Mesodermal cell (in vitro differentiated cells): Measurements from ENCODE around the gene CDKN2B-AS1.
"Not testable (repeated sequence)": the region's sequence is repeated elsewhere in the genome, so short reads cannot be mapped to it uniquely, and the experiment has no call there.

Source experiments
- H3K27ac ChIP-seq: 2 replicates; pipeline ENCODE4 v1.7.0; 2013; ENCODE audit warnings: mild to moderate bottlenecking, low read depth, low read length, moderate library complexity; ENCODE audit not compliant: severe bottlenecking
- H3K36me3 ChIP-seq: 2 replicates; pipeline ENCODE4 v1.7.1; 2013; ENCODE audit warnings: mild to moderate bottlenecking, low read length, moderate library complexity; ENCODE audit not compliant: control insufficient read depth, insufficient read depth
- H3K4me1 ChIP-seq: one replicate; pipeline ENCODE4 v1.7.1; 2013; ENCODE audit warnings: mild to moderate bottlenecking, low read length; ENCODE audit not compliant: insufficient read depth, control insufficient read depth, poor library complexity, severe bottlenecking
- H3K4me3 ChIP-seq: 2 replicates; pipeline ENCODE4 v1.7.0; 2013; ENCODE audit warnings: low read length, control low read depth, mild to moderate bottlenecking; ENCODE audit not compliant: insufficient read depth, poor library complexity, severe bottlenecking; ENCODE audit errors: extremely low read depth
- H3K9me3 ChIP-seq: 2 replicates; pipeline ENCODE4 v1.7.1; 2013; ENCODE audit warnings: mild to moderate bottlenecking, low read length, moderate library complexity; ENCODE audit not compliant: control insufficient read depth
- WGBS, 2 experiments: methylation state at CpG; one replicate each; pipeline ENCODE4 v1.1.5; 2013; ENCODE audit warnings: missing lambda C conversion rate in 2 of 2; ENCODE audit not compliant: insufficient coverage in 2 of 2; 5-methylcytosine and 5-hydroxymethylcytosine counted together

The CDKN2B-AS1 gene

GRCh38 chr9:22046243-22046885 is 51.8 kb downstream of the CDKN2B-AS1 start:
- peaks cover 19% of the 10 kb centered on the region for H3K4me1 ChIP-seq
- 80 to 83% methylated on average over 1 of the region's 1 CpG for WGBS, 2 experiments
- H3K4me3 ChIP-seq = no peak overlapping the region
- H3K36me3 ChIP-seq = no peaks in the 10 kb centered on the region
- H3K9me3 ChIP-seq = no peaks in the 10 kb centered on the region
- no peak overlapping the region for H3K27ac ChIP-seq

GRCh38 chr9:22047596-22047995 is 53.0 kb downstream of the CDKN2B-AS1 start:
- no peak overlapping the region for H3K27ac ChIP-seq
- no peaks in the 10 kb centered on the region for H3K9me3 ChIP-seq
- no peaks in the 10 kb centered on the region for H3K36me3 ChIP-seq
- WGBS, 2 experiments = 87 to 100% methylated on average over 2 of the region's 2 CpGs
- peaks cover 29% of the 10 kb centered on the region for H3K4me1 ChIP-seq
- no peak overlapping the region for H3K4me3 ChIP-seq

GRCh38 chr9:22049411-22049810 is 54.8 kb downstream of the CDKN2B-AS1 start:
- Histone ChIP-seq H3K36me3 (no peaks in the 10 kb centered on the region), H3K4me3 (no peak overlapping the region), H3K4me1 (peaks cover 36% of the 10 kb centered on the region), H3K9me3 (no peaks in the 10 kb centered on the region), H3K27ac (no peak overlapping the region)
- WGBS, 2 experiments = 100% methylated on average over 1 of the region's 1 CpG

- Histone ChIP-seq H3K27ac (no peak overlapping the region), H3K4me3 (no peak overlapping the region), H3K9me3 (no peaks in the 10 kb centered on the region), H3K4me1 (peaks cover 31% of the 10 kb centered on the region), H3K36me3 (no peaks in the 10 kb centered on the region)
- 89 to 100% methylated on average over 2 to 3 of the region's 4 CpGs for WGBS, 2 experiments
Observed at GRCh38 chr9:22050924-22051323, 56.3 kb downstream of the CDKN2B-AS1 start.

GRCh38 chr9:22052376-22052945 is 57.9 kb downstream of the CDKN2B-AS1 start:
- Histone ChIP-seq H3K4me3 (no peak overlapping the region), H3K36me3 (no peaks in the 10 kb centered on the region), H3K9me3 (no peaks in the 10 kb centered on the region), H3K4me1 (peaks cover 31% of the 10 kb centered on the region), H3K27ac (peak overlapping the region; percentile 33)
- WGBS, 2 experiments = 77 to 83% methylated on average over 3 to 4 of the region's 4 CpGs

- WGBS, 2 experiments = 38% methylated on average over 1 of the region's 2 CpGs; no CpG with 5 or more reads in 1 of the 2 experiments
- no peaks in the 10 kb centered on the region for H3K9me3 ChIP-seq
- no peak overlapping the region for H3K4me3 ChIP-seq
- peaks cover 31% of the 10 kb centered on the region for H3K4me1 ChIP-seq
- no peak overlapping the region for H3K27ac ChIP-seq
- H3K36me3 ChIP-seq = no peaks in the 10 kb centered on the region
Observed at GRCh38 chr9:22053178-22053577, 58.6 kb downstream of the CDKN2B-AS1 start.

GRCh38 chr9:22054076-22054475 is 59.5 kb downstream of the CDKN2B-AS1 start:
- Histone ChIP-seq H3K27ac (no peak overlapping the region), H3K4me3 (no peak overlapping the region), H3K9me3 (no peaks in the 10 kb centered on the region), H3K36me3 (no peaks in the 10 kb centered on the region), H3K4me1 (peaks cover 31% of the 10 kb centered on the region)
- 93 to 94% methylated on average over 2 of the region's 3 CpGs for WGBS, 2 experiments

- peaks cover 27% of the 10 kb centered on the region for H3K4me1 ChIP-seq
- H3K27ac ChIP-seq = no peak overlapping the region
- no peaks in the 10 kb centered on the region for H3K9me3 ChIP-seq
- H3K36me3 ChIP-seq = no peaks in the 10 kb centered on the region
- H3K4me3 ChIP-seq = no peak overlapping the region
- no CpG with 5 or more reads among the region's 2 CpGs for WGBS, 2 experiments
Observed at GRCh38 chr9:22054529-22054928, 59.9 kb downstream of the CDKN2B-AS1 start.

- no peak overlapping the region for H3K27ac ChIP-seq
- peaks cover 27% of the 10 kb centered on the region for H3K4me1 ChIP-seq
- H3K9me3 ChIP-seq = no peaks in the 10 kb centered on the region
- no peak overlapping the region for H3K4me3 ChIP-seq
- no peaks in the 10 kb centered on the region for H3K36me3 ChIP-seq
Observed at GRCh38 chr9:22055090-22055489, 60.5 kb downstream of the CDKN2B-AS1 start.

- H3K27ac ChIP-seq = no peak overlapping the region
- H3K9me3 ChIP-seq = no peaks in the 10 kb centered on the region
- no peak overlapping the region for H3K4me3 ChIP-seq
- WGBS, 2 experiments = 54 to 71% methylated on average over 2 to 3 of the region's 3 CpGs
- peaks cover 17% of the 10 kb centered on the region for H3K4me1 ChIP-seq
- H3K36me3 ChIP-seq = no peaks in the 10 kb centered on the region
Observed at GRCh38 chr9:22056402-22056801, 61.8 kb downstream of the CDKN2B-AS1 start.

- not testable (repeated sequence) for H3K4me3 ChIP-seq, H3K9me3 ChIP-seq, H3K4me1 ChIP-seq, H3K27ac ChIP-seq, H3K36me3 ChIP-seq
- 93 to 98% methylated on average over 4 to 6 of the region's 6 CpGs for WGBS, 2 experiments
Observed at GRCh38 chr9:22057972-22058371, 63.4 kb downstream of the CDKN2B-AS1 start.
